GM23338 (cell line): ENCODE measurements around the gene OR2T6. TPM values are rescaled to one million over a fixed set of nuclear protein-coding genes. Genes with fewer than 3 reads are reported as not detected.

Source experiments
- ATAC-seq: fragments of 200-7000 bp; cut with Tn5 transposase; 3 replicates; pipeline ENCODE4 v1.9.1; 2020
- DNase-seq: peaks from one replicate; pipeline ENCODE4 v3.0.0-alpha.2; 2015; ENCODE audit warnings: low spot score
- H2AFZ ChIP-seq: fragments of 200-600 bp; sonication (generic); 2 replicates; pipeline ENCODE4 v1.8.0; 2016; ENCODE audit warnings: antibody characterized with exemption, mild to moderate bottlenecking, moderate library complexity
- H3F3A ChIP-seq: fragments of 200-600 bp; sonication (generic); replicated peaks from 2 replicates; pipeline ENCODE4 v1.8.0; 2017; ENCODE audit warnings: antibody characterized with exemption, mixed run types, low read depth
- H3K27ac ChIP-seq: fragments of 200-600 bp; sonication (generic); 2 replicates; pipeline ENCODE4 v1.6.1; 2016; ENCODE audit warnings: low read depth
- H3K27me3 ChIP-seq: fragments of 200-600 bp; sonication (generic); 2 replicates; pipeline ENCODE4 v1.8.0; 2016; ENCODE audit warnings: mild to moderate bottlenecking, mixed run types, moderate library complexity; ENCODE audit not compliant: insufficient read depth
- H3K36me3 ChIP-seq: fragments of 200-600 bp; sonication (generic); 2 replicates; pipeline ENCODE4 v1.8.0; 2016; ENCODE audit warnings: mild to moderate bottlenecking; ENCODE audit not compliant: insufficient read depth
- H3K4me1 ChIP-seq: fragments of 200-600 bp; sonication (generic); 2 replicates; pipeline ENCODE4 v1.8.0; 2016; ENCODE audit warnings: mild to moderate bottlenecking, moderate library complexity; ENCODE audit not compliant: insufficient read depth
- H3K4me2 ChIP-seq: fragments of 200-600 bp; sonication (generic); 2 replicates; pipeline ENCODE4 v1.7.1; 2017; ENCODE audit warnings: mixed run types
- H3K4me3 ChIP-seq: fragments of 200-600 bp; sonication (generic); 2 replicates; pipeline ENCODE4 v1.6.1; 2016; ENCODE audit warnings: mixed run types
- H3K79me2 ChIP-seq: fragments of 200-600 bp; sonication (generic); replicated peaks from 2 replicates; pipeline ENCODE4 v1.8.0; 2017; ENCODE audit warnings: mild to moderate bottlenecking; ENCODE audit not compliant: insufficient read depth
- H3K9me2 ChIP-seq: fragments of 200-600 bp; sonication (generic); 2 replicates; pipeline ENCODE4 v1.8.0; 2017; ENCODE audit not compliant: insufficient read depth
- H4K20me1 ChIP-seq: fragments of 200-600 bp; sonication (generic); replicated peaks from 2 replicates; pipeline ENCODE4 v1.8.0; 2017; ENCODE audit warnings: mild to moderate bottlenecking; ENCODE audit not compliant: insufficient read depth
- H3K27ac Mint-ChIP-seq: 2 replicates; pipeline ENCODE4 v1.8.0; 2020; ENCODE audit warnings: inconsistent platforms, mild to moderate bottlenecking, moderate library complexity, mixed read lengths
- H3K27me3 Mint-ChIP-seq: 3 replicates; pipeline ENCODE4 v1.8.0; 2022; ENCODE audit warnings: low read depth, mild to moderate bottlenecking, moderate library complexity, mixed read lengths, inconsistent platforms; ENCODE audit not compliant: insufficient read depth, poor library complexity
- H3K36me3 Mint-ChIP-seq: 3 replicates; pipeline ENCODE4 v1.8.0; 2021; ENCODE audit warnings: low read depth, mild to moderate bottlenecking, inconsistent platforms, moderate library complexity, mixed read lengths
- H3K4me1 Mint-ChIP-seq: 3 replicates; pipeline ENCODE4 v1.8.0; 2020; ENCODE audit warnings: mild to moderate bottlenecking, inconsistent platforms, mixed read lengths
- H3K4me3 Mint-ChIP-seq: 3 replicates; pipeline ENCODE4 v1.8.0; 2021; ENCODE audit warnings: moderate library complexity, mild to moderate bottlenecking, inconsistent platforms, mixed read lengths
- H3K9me3 Mint-ChIP-seq: 3 replicates; pipeline ENCODE4 v1.8.0; 2020; ENCODE audit warnings: moderate library complexity, mild to moderate bottlenecking, inconsistent platforms, mixed read lengths
- CREB1 ChIP-seq: fragments of 250-450 bp; sonication (Bioruptor Pico); IDR thresholded peaks from 2 replicates; pipeline ENCODE4 v1.5.0; 2020; ENCODE audit warnings: low read depth, mild to moderate bottlenecking, moderate library complexity
- ETS1 ChIP-seq: IDR thresholded peaks from 2 replicates; pipeline ENCODE4 v1.6.1; 2016; ENCODE audit warnings: antibody characterized with exemption
- EZH2phosphoT487 ChIP-seq: fragments of 200-600 bp; sonication (generic); IDR thresholded peaks from one replicate; pipeline ENCODE4 v1.8.1; 2018; ENCODE audit warnings: antibody characterized with exemption; ENCODE audit not compliant: unreplicated experiment
- JUNB ChIP-seq: IDR thresholded peaks from one replicate; pipeline ENCODE4 v1.6.1; 2016; ENCODE audit warnings: antibody characterized with exemption; ENCODE audit not compliant: unreplicated experiment
- NANOG ChIP-seq: IDR thresholded peaks from 2 replicates; pipeline ENCODE4 v1.6.1; 2016; ENCODE audit warnings: antibody characterized with exemption, borderline replicate concordance
- POLR2AphosphoS5 ChIP-seq: IDR thresholded peaks from 2 replicates; pipeline ENCODE4 v1.6.1; 2016; ENCODE audit warnings: antibody characterized with exemption, low read depth
- REST ChIP-seq: IDR thresholded peaks from one replicate; pipeline ENCODE4 v1.6.1; 2018; ENCODE audit warnings: antibody characterized with exemption; ENCODE audit not compliant: unreplicated experiment
- STAT1 ChIP-seq: IDR thresholded peaks from one replicate; pipeline ENCODE4 v1.6.1; 2016; ENCODE audit warnings: antibody characterized with exemption; ENCODE audit not compliant: unreplicated experiment
- ZNF331 ChIP-seq: fragments of 250-450 bp; sonication (Bioruptor Pico); IDR thresholded peaks from 2 replicates; pipeline ENCODE4 v1.5.0; 2020; ENCODE audit warnings: low read depth, mild to moderate bottlenecking, moderate library complexity
- polyA plus RNA-seq: library from polyadenylated mRNA; unstranded; fragments of >200 nt; fragmentation: Nextera tagmentation; extraction: Ambion mirVana; gene quantifications from 2 replicates; pipeline ENCODE4 v1.2.1, GENCODE V29; 2016
- total RNA-seq: library from RNA; depleted of rRNA; stranded (reverse); fragments of >200 nt; shearing (Covaris generic); gene quantifications from 2 replicates; pipeline ENCODE4 v1.2.3, GENCODE V29; 2014
- TF ChIP-seq, protein P1 (sequence below), 2 experiments: fragments of 200-600 bp in 1 of 2; sonication (generic) in 1 of 2; conservative IDR thresholded peaks; 2 replicates each; pipeline versions ENCODE4 v1.5.1 to v1.6.1; 2016 to 2017; ENCODE audit warnings: antibody characterized with exemption in 2 of 2, low read depth in 2 of 2, mild to moderate bottlenecking in 2 of 2, moderate library complexity in 1 of 2
- TF ChIP-seq, protein P2 (sequence below): fragments of 250-450 bp; sonication (Bioruptor Pico); IDR thresholded peaks from 2 replicates; pipeline ENCODE4 v1.5.0; 2020; ENCODE audit warnings: mild to moderate bottlenecking, moderate library complexity

OR2T6 gene
- total and polyA plus RNA-seq, 2 experiments from 2014 or later: not detected

GRCh38 chr1:248372394-248372793, 3.2 kb upstream of the OR2T6 start:
- H4K20me1 ChIP-seq: no peaks in the 10 kb centered on the region
- Mint-ChIP-seq H3K36me3 (peaks cover 40% of the 10 kb centered on the region), H3K4me1 (no peaks in the 10 kb centered on the region), H3K9me3 (peaks cover 98% of the 10 kb centered on the region), H3K27me3 (no peaks in the 10 kb centered on the region), H3K4me3 (no peak overlapping the region), H3K27ac (no peak overlapping the region)
- TF ChIP-seq REST (no peak), ZNF331 (CRISPR knock-in tag) (no peak), STAT1 (no peak), ETS1 (no peak), CREB1 (CRISPR knock-in tag) (no peak), JUNB (no peak), EZH2phosphoT487 (no peak), POLR2AphosphoS5 (no peak), NANOG (no peak)
- TF ChIP-seq, protein P1, sequence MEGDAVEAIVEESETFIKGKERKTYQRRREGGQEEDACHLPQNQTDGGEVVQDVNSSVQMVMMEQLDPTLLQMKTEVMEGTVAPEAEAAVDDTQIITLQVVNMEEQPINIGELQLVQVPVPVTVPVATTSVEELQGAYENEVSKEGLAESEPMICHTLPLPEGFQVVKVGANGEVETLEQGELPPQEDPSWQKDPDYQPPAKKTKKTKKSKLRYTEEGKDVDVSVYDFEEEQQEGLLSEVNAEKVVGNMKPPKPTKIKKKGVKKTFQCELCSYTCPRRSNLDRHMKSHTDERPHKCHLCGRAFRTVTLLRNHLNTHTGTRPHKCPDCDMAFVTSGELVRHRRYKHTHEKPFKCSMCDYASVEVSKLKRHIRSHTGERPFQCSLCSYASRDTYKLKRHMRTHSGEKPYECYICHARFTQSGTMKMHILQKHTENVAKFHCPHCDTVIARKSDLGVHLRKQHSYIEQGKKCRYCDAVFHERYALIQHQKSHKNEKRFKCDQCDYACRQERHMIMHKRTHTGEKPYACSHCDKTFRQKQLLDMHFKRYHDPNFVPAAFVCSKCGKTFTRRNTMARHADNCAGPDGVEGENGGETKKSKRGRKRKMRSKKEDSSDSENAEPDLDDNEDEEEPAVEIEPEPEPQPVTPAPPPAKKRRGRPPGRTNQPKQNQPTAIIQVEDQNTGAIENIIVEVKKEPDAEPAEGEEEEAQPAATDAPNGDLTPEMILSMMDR (conservative IDR thresholded peaks at IDR 0.05; ENCODE audit: low read depth in 2 of 2): no peak
- TF ChIP-seq, protein P2, sequence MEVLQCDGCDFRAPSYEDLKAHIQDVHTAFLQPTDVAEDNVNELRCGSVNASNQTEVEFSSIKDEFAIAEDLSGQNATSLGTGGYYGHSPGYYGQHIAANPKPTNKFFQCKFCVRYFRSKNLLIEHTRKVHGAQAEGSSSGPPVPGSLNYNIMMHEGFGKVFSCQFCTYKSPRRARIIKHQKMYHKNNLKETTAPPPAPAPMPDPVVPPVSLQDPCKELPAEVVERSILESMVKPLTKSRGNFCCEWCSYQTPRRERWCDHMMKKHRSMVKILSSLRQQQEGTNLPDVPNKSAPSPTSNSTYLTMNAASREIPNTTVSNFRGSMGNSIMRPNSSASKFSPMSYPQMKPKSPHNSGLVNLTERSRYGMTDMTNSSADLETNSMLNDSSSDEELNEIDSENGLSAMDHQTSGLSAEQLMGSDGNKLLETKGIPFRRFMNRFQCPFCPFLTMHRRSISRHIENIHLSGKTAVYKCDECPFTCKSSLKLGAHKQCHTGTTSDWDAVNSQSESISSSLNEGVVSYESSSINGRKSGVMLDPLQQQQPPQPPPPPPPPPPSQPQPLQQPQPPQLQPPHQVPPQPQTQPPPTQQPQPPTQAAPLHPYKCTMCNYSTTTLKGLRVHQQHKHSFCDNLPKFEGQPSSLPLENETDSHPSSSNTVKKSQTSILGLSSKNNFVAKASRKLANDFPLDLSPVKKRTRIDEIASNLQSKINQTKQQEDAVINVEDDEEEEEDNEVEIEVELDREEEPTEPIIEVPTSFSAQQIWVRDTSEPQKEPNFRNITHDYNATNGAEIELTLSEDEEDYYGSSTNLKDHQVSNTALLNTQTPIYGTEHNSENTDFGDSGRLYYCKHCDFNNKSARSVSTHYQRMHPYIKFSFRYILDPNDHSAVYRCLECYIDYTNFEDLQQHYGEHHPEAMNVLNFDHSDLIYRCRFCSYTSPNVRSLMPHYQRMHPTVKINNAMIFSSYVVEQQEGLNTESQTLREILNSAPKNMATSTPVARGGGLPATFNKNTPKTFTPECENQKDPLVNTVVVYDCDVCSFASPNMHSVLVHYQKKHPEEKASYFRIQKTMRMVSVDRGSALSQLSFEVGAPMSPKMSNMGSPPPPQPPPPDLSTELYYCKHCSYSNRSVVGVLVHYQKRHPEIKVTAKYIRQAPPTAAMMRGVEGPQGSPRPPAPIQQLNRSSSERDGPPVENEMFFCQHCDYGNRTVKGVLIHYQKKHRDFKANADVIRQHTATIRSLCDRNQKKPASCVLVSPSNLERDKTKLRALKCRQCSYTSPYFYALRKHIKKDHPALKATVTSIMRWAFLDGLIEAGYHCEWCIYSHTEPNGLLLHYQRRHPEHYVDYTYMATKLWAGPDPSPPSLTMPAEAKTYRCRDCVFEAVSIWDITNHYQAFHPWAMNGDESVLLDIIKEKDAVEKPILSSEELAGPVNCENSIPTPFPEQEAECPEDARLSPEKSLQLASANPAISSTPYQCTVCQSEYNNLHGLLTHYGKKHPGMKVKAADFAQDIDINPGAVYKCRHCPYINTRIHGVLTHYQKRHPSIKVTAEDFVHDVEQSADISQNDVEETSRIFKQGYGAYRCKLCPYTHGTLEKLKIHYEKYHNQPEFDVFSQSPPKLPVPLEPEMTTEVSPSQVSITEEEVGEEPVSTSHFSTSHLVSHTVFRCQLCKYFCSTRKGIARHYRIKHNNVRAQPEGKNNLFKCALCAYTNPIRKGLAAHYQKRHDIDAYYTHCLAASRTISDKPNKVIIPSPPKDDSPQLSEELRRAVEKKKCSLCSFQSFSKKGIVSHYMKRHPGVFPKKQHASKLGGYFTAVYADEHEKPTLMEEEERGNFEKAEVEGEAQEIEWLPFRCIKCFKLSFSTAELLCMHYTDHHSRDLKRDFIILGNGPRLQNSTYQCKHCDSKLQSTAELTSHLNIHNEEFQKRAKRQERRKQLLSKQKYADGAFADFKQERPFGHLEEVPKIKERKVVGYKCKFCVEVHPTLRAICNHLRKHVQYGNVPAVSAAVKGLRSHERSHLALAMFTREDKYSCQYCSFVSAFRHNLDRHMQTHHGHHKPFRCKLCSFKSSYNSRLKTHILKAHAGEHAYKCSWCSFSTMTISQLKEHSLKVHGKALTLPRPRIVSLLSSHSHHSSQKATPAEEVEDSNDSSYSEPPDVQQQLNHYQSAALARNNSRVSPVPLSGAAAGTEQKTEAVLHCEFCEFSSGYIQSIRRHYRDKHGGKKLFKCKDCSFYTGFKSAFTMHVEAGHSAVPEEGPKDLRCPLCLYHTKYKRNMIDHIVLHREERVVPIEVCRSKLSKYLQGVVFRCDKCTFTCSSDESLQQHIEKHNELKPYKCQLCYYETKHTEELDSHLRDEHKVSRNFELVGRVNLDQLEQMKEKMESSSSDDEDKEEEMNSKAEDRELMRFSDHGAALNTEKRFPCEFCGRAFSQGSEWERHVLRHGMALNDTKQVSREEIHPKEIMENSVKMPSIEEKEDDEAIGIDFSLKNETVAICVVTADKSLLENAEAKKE (CRISPR knock-in tag): no peak
- H3K27ac ChIP-seq: no peak overlapping the region
- no peak for DNase-seq
- no peak overlapping the region for H3K4me3 ChIP-seq
- no peaks in the 10 kb centered on the region for H3K27me3 ChIP-seq
- H3K79me2 ChIP-seq: no peaks in the 10 kb centered on the region
- no peaks in the 10 kb centered on the region for H3F3A ChIP-seq
- no peaks in the 10 kb centered on the region for H3K9me2 ChIP-seq
- ATAC-seq: no peak
- H3K4me2 ChIP-seq: no peak overlapping the region
- H2AFZ ChIP-seq: no peak overlapping the region
- H3K36me3 ChIP-seq: 0 out of 2 replicates have a peak, but pooled peaks cover 10% of the 10 kb centered on the region
- no peaks in the 10 kb centered on the region for H3K4me1 ChIP-seq
